Right ventricle myocardium inferior (tissue), 1 donor: Measurements from ENCODE around the gene GTF3C2. TPM values are rescaled to one million over a fixed set of nuclear protein-coding genes. Genes with fewer than 3 reads are reported as not detected.
A peak's percentile ranks its signal among the peaks of the same experiment; 100 is the strongest.
"Not testable (repeated sequence)": the region's sequence is repeated elsewhere in the genome, so short reads cannot be mapped to it uniquely, and the experiment has no call there.

Source experiments
- ATAC-seq: fragments of 200-7000 bp; cut with Tn5 transposase; one replicate; pipeline ENCODE4 v1.9.1; 2020; ENCODE audit warnings: mild to moderate bottlenecking, moderate library complexity
- DNase-seq: peaks from one replicate; pipeline ENCODE4 v3.0.0; 2021; ENCODE audit errors: missing footprints
- intact Hi-C: fragments of 100-400 bp; cut with DNase I; formaldehyde crosslinking; loops from one replicate; pipeline ENCODE4 v1.11.0; 2022
- total RNA-seq: library from RNA; stranded (reverse); fragmentation: NEBNext Ultra II Directional; extraction: Animal tissue kit (Norgen Biotek cat#: 25700); gene quantifications from one replicate; pipeline ENCODE4 v1.2.1, GENCODE V29; 2021
- donor health status: DM: no; HTN: yes; CAD: no; lungs with severe emphysema.

GTF3C2 gene
- total RNA-seq, 1 donor from 2014 or later = 17.3 TPM

- intact Hi-C loops = no loop called here
- ATAC-seq = no peak
- no peak for DNase-seq
These were observed 19.7 kb upstream of the GTF3C2 start for GRCh38 chr2:27376151-27376865.

DNA sequence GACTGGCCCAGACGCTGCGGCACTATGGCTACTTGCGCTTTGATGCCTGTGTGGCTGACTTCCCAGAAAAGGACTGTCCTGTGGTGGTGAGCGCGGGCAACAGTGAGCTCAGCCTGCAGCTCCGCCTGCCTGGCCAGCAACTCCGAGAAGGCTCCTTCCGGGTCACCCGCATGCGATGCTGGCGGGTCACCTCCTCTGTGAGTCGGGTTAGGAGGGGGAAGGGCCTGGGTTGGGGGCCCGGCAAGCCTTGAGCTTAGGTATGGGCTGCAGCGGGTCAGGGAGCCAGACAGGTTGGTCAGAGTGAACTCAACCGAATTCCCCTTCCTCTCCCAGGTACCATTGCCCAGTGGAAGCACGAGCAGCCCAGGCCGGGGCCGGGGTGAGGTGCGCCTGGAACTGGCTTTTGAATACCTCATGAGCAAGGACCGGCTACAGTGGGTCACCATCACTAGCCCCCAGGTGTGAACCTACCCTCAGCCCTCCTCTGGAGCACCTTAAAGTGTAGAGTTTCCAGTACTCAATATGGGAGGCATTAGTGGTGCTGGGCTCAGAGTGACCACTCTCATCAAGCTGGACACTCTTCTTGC, 19.0 kb upstream of the GTF3C2 start:
- no peak for DNase-seq
- no peak for ATAC-seq
- intact Hi-C loops = no loop called here

DNA sequence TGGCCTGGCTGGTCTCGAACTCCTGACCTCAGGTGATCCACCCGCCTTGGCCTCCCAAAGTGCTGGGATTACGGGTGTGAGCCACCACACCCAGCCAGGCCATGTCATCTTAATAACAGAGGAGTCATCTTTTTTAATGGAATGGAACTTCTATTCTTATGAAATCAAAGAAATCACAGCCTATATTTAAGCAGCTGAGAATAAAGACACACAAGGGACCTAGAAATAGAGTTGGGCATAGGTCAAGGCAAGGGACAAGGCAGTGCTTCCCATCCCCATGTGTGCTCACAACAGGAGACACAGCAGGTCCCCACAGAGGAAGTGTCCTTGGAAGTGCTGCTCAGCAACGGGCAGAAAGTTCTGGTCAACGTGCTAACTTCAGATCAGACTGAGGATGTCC, 17.0 kb upstream of the GTF3C2 start:
- ATAC-seq = no peak
- DNase-seq = no peak
- intact Hi-C loops = loop anchor here (5.0 kb wide), 2 partner anchors 54 to 161 kb away; partner anchors contain the start of genes ATRAID, NRBP1 and SLC5A6

DNA sequence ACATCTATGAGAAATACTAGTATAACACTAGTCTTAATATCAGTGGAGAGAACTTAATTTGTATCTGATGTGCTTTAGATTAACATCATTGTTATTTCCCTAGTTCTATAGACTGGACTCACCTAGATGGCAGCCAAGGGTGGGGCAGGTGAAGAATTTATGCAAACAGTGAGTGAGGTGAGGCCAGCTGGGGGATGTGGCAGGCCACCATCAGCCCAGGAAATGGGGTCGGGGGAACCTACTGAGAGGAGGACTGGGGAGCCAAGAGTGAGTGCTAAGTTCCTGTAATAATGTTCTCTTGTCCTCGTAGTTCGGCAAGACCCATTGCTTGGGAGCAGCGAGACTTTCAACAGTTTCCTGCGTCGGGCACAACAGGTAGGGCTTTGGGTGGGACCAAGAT, 16.4 kb upstream of the GTF3C2 start:
- ATAC-seq (no peak), DNase-seq (no peak)
- intact Hi-C loops = loop anchor here (5.0 kb wide), 2 partner anchors 54 to 161 kb away; partner anchors contain the start of genes ATRAID, NRBP1 and SLC5A6

DNA sequence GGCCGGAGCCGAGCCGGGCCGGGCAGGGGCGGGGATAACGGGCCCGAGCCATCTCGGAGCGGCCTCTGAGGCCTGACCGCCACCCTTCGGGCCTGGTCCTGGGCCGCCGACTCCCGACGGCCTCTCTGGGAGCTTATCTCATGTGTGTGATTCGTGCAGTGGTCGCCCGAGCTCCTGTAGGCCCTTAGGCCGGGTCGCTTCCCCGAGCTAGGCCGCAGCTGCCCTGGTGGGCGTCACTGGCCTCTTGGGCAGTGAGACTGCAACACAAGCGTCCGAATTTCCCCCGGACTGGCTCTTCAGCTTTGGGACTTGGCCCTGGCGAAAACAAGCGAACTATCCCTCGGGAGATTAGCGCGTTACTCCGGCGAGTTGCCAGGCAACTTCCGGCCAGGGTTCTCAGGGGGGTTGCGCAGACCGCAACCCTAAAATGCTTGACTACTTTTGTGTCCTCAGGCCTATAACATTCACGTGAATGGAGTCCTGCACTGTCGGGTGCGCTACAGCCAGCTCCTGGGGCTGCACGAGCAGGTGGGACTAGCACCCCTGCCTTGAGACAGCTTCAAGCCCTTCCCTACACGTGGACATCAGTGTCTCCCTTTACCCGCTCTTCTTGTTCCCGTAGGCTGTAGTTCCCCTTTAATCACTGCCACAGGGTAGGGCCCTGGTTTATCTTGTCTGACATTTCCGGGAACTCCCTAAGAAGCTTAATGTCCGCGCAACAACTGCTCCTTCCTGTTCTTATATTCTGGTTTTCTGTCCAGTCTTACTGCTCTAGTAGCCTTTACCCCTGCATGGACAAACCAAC, 14.5 kb upstream of the GTF3C2 start:
- DNase-seq = no peak
- peak; percentile 25 for ATAC-seq
- intact Hi-C loops = loop anchor here (2.0 to 5.0 kb wide), 5 partner anchors 14 to 159 kb away; partner anchors contain the start of genes ATRAID, GTF3C2, MPV17 and NRBP1

DNA sequence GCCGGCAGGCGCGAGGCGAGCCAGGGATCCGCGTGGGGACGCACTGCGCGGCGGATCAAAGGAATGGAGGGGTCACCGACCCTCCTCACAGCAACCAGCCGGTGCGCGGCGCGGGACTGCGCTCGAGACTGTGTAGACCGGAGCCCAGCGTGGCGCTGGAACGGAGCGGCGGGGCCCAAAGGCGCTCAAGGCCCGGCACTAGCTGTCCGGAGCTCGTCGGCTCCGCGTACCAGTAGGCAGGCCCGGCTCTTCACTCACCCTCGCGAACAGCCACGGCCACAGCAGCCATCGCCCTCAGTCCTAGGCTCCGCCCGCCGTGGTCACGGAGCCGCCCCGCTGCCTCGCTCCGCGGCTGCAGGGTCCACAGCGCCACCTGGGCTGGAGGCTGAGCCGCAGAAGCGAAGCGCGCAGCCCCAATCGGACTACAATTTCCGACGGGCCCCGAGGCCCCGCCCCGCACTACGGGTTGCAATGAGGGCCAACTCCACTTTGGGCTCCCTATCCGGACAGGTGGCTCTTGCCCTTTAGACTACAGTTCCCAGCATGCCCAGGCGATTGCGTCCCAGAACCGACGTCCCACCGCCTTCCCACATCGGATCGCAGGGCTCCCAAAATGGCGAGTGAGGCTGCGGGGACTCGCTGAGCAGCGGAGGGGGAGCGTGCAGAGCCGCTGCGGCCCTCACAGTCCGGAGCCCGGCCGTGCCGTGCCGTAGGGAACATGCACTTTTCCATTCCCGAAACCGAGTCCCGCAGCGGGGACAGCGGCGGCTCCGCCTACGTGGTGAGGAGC, 13.7 kb upstream of the GTF3C2 start, which contains the start of the genes EIF2B4 and SNX17:
TSS of gene EIF2B4 (minus strand) at position 313 of the 790 bp plus-strand sequence. CDS start at position 289, 24 bp downstream.
TSS of gene SNX17 (plus strand) at position 591 of the 790 bp plus-strand sequence. CDS start at position 719, 128 bp downstream.
- ATAC-seq = peak; percentile 97
- intact Hi-C loops = loop anchor here (2.0 to 5.0 kb wide), 5 partner anchors 13 to 158 kb away; partner anchors contain the start of genes ATRAID, GTF3C2, MPV17 and NRBP1
- DNase-seq = peak; percentile 99

GRCh38 chr2:27369471-27370025, 13.0 kb upstream of the GTF3C2 start:
- ATAC-seq (peak; percentile 38), DNase-seq (no peak)
- intact Hi-C loops = loop anchor here (2.0 to 5.0 kb wide), 5 partner anchors 13 to 157 kb away; partner anchors contain the start of genes ATRAID, GTF3C2, MPV17 and NRBP1

- DNase-seq (no peak), ATAC-seq (no peak)
- intact Hi-C loops = no loop called here
These were observed 7.4 kb upstream of the GTF3C2 start for GRCh38 chr2:27363933-27364332.

DNA sequence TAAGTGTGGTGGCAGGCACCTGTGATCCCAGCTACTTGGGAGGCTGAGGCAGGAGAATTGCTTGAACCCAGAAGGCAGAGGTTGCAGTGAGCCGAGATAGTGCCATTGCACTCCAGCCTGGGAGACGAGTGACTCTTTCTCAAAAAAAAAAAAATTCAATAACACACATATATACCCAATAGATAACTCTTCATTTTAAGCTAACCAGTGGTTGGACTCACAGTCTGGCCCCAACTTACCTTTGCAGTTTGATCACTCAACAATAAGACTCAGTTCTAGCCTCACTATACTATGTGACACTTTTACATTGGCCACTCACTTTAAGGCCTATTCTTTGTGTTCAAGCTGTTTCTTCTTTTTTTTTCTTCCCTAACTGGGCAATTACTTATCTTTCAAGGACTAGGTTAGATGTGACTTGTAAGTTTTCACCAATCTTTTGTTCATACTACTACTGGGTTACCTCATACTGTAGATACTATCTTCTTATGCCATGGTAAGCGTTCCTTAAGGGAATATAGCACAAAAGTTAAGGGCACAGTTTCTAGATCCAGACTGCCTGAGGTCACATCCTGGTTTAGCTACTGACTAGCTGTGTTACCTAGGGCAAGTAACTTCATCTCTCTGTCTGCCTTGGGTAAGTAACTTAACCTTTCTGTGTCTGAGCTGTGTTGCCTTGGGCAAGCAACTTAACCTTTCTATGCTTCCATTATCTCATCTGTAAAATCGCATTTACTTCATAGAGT, 6.3 kb upstream of the GTF3C2 start:
- ATAC-seq (no peak), DNase-seq (no peak)
- intact Hi-C loops = no loop called here

GRCh38 chr2:27356056-27356381, 545 bp downstream of the GTF3C2 start:
- intact Hi-C loops = loop anchor here (2.0 kb wide), 1 partner anchor 15 kb away; the partner anchor contains the start of genes EIF2B4 and SNX17
- DNase-seq (no peak), ATAC-seq (peak; percentile 6)

DNA sequence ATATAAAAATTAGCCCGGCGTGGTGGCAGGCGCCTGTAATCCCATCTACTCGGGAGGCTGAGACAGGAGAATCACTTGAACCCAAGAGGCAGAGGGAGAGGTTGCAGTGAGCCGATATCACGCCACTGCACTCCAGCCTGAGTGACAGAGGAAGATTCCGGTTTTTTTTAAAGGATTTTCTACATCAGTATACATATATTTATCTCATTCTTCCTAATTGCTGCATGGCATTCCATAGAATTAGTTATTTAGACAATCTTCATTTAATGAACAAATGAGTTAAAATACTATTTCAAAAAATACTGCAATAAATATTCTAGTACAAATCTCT, 2.0 kb downstream of the GTF3C2 start:
- DNase-seq (no peak), ATAC-seq (no peak)
- intact Hi-C loops = loop anchor here (2.0 kb wide), 1 partner anchor 54 kb away; the partner anchor contains the start of gene PPM1G

DNA sequence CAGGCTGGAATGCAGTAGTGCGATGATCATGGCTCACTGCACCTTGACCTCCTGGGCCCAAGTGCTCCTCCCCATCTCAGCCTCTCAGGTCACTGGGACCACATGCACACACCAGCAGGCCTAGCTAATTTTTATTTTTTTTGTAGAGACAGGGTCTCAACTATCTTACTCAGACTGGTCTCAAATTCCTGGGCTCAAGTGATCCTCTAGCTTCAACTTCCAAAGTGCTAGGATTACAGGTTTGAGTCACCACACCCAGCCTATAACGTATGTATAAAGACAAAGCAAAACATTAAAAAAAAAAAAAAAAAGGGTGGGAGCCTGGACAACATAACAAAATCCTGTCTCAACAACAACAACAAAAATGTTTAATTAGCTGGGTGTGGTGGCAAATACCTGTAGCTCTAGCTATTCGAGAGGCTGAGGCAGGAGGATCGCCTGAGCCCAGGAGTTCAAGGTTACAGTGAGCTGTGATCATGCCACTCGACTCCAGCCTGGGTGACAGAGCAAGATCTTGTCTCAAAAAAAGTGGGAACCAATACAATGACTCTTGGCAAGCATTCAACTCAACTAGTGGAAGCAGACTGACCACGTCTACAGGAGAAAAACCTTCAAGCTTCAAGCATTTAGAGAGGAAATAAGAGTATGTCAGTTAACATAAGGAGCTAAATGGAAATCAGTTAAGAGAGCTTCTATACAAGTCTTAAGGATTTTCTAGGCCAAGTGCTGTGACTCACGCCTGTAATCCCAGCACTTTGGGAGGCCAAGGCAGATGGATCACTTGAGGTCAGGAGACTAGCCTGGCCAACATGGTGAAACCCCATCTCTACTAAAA, 2.6 kb downstream of the GTF3C2 start:
- intact Hi-C loops = loop anchor here (2.0 kb wide), 1 partner anchor 55 kb away; the partner anchor contains the start of gene PPM1G
- ATAC-seq (no peak), DNase-seq (no peak)

- DNase-seq, intact Hi-C loops, ATAC-seq: not testable (repeated sequence)
These were observed 3.2 kb downstream of the GTF3C2 start for GRCh38 chr2:27353386-27353761.

DNA sequence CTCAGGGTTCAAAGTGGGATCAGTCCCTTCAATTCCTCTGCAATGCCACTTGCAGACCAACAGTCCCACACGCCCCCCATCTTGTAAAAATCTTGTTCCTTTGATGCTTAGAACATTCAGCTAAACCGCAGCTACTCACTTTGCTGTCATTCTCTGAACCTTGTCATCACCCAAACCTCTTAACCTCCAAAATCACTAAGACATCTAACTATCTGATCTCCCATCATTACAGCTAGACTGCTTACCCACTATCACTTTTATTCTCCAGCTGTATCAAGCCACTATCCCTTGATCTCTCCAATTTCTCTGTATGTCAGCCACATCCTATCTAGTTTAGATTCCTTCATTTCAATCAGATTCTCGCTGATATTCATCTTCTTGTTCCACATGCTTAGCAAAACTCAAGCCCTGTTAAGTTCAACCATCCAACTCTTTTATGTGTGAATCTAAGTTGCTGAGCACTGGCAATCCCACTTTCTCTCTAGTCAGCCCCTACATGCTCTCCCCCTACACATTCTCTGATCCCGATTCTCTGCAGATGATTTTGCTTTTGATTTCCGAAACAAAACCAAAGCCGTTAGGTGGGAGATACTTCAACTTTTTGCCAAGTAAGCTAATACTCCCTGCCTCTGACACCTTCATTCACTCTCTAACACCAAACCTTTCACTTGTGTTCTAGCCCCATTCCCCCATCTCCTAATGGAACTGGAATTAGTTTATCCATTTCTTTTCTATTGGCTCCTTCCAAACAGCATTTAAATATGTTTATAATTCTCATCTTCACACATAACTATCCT, 4.6 kb downstream of the GTF3C2 start:
- intact Hi-C loops = no loop called here
- no peak for ATAC-seq
- DNase-seq = no peak

DNA sequence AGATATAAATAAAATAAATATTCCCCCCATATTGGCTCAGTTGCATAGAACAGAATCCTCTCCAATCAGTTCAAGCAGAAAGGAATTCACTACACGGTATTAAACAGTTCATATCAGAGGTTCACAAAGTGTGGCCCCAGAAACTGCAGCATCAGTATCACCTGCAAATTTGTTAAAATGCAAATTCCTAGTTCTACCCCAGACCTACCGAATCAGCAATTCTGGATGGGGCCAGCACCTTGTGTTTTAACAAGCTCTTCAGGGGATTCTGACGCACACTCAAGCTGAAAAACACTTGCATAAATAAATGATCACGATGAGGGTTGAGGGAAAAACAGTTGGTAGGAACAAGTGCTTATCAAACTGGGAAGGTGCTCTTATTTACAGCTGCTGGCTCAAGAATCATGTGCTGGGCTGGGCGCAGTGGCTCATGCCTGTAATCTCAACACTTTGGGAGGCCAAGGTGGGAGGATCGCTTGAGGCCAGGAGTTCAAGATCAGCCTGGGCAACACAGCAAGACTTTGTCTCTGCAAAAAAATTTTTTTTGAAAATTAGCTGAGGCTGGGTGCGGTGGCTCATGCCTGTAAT, 6.4 kb downstream of the GTF3C2 start:
- no peak for ATAC-seq
- intact Hi-C loops = no loop called here

More for the DNA sequence above, 6.4 kb downstream of the GTF3C2 start:
- no peak for DNase-seq
